ENCODE data around the gene ZBTB17.
"Not testable (repeated sequence)": the region's sequence is repeated elsewhere in the genome, so short reads cannot be mapped to it uniquely, and the experiment has no call there.

Gene ZBTB17

GRCh38 chr1:15983275-15983674, 7.4 kb upstream of the ZBTB17 start:
- TF ChIP-seq, protein P1, sequence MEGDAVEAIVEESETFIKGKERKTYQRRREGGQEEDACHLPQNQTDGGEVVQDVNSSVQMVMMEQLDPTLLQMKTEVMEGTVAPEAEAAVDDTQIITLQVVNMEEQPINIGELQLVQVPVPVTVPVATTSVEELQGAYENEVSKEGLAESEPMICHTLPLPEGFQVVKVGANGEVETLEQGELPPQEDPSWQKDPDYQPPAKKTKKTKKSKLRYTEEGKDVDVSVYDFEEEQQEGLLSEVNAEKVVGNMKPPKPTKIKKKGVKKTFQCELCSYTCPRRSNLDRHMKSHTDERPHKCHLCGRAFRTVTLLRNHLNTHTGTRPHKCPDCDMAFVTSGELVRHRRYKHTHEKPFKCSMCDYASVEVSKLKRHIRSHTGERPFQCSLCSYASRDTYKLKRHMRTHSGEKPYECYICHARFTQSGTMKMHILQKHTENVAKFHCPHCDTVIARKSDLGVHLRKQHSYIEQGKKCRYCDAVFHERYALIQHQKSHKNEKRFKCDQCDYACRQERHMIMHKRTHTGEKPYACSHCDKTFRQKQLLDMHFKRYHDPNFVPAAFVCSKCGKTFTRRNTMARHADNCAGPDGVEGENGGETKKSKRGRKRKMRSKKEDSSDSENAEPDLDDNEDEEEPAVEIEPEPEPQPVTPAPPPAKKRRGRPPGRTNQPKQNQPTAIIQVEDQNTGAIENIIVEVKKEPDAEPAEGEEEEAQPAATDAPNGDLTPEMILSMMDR (IDR thresholded peaks at IDR 0.05; ENCODE audit: low read depth, low read length), result no peak
- DNase-seq (ENCODE audit: extremely low read depth, low read depth), result no peak

GRCh38 chr1:15981679-15982078, 5.8 kb upstream of the ZBTB17 start:
- no peak for DNase-seq (ENCODE audit: extremely low read depth, low read depth)
- TF ChIP-seq, protein P1 (IDR thresholded peaks at IDR 0.05; ENCODE audit: low read depth, low read length), result no peak

- DNase-seq (ENCODE audit: extremely low read depth, low read depth), result not testable (repeated sequence)
Observed at GRCh38 chr1:15977947-15978346, 2.0 kb upstream of the ZBTB17 start.

- TF ChIP-seq, protein P1 (IDR thresholded peaks at IDR 0.05; ENCODE audit: low read depth, low read length), result no peak; the same call in none of the 2 replicates
- no peak for DNase-seq (ENCODE audit: extremely low read depth, low read depth)
Observed at GRCh38 chr1:15975358-15975804, 520 bp downstream of the ZBTB17 start.

- DNase-seq (ENCODE audit: extremely low read depth, low read depth), result no peak
- TF ChIP-seq, protein P1 (IDR thresholded peaks at IDR 0.05; ENCODE audit: low read depth, low read length), result no peak
Observed at GRCh38 chr1:15974855-15975254, 1.0 kb downstream of the ZBTB17 start.

- TF ChIP-seq, protein P1 (IDR thresholded peaks at IDR 0.05; ENCODE audit: low read depth, low read length), result no peak
Observed at GRCh38 chr1:15973772-15974171, 2.1 kb downstream of the ZBTB17 start.

DNA sequence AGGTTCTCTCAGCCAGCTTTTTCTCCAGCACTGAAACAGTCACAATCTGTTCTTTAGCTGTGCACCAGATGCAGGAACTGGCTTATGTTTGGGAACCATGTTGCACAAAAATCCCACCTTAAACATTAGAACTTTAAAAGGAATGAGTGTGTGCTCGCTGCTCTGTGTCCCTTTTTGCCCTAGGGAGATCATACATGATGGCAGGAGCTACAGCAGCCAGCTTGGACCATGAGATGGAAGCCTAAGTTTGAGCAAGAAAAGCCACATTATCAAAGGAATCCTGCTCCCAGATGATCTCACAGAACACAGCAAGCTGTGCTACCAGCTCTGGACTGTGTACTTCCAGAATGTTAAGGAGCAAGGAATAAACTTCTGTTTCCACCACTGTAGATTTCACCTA, 3.5 kb downstream of the ZBTB17 start:
- TF ChIP-seq, protein P1 (IDR thresholded peaks at IDR 0.05; ENCODE audit: low read depth, low read length), result no peak
- no peak for DNase-seq (ENCODE audit: extremely low read depth, low read depth)

More at GRCh38 chr1:15973772-15974171, 2.1 kb downstream of the ZBTB17 start:
- DNase-seq (ENCODE audit: extremely low read depth, low read depth), result no peak

DNA sequence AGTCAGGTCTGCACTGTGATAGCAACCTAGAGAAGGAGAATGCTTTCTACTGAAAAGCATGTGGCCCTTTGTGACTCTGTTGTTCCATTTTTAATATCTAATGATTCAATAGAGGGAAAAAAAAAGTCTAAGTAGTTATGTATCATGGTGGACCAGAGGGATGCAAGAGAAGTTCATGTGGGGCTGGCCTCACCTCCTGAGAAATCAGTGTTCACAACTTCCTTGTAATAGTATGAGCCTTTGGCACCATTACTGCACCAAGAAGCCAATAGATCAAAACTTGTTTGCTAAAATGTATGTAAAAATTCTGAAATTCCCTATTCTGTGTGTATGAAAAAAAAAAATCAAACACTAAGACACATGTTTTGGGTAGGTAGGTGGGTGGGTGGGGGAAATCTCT, 5.0 kb downstream of the ZBTB17 start:
- TF ChIP-seq, protein P1 (IDR thresholded peaks at IDR 0.05; ENCODE audit: low read depth, low read length), result no peak

More for the DNA sequence above, 5.0 kb downstream of the ZBTB17 start:
- no peak for DNase-seq (ENCODE audit: extremely low read depth, low read depth)

Data from AG09319 (cell line).